Ishikawa (cell line): Measurements from ENCODE around the gene TPM3.
A peak's percentile ranks its signal among the peaks of the same experiment; 100 is the strongest.

Experiments
- CEBPB ChIP-seq: IDR thresholded peaks from 2 replicates; pipeline ENCODE4 v1.6.1; 2012
- CREB1 ChIP-seq: IDR thresholded peaks from 2 replicates; pipeline ENCODE4 v1.6.1; 2012; ENCODE audit warnings: low read depth
- EGR1 ChIP-seq: IDR thresholded peaks from 2 replicates; pipeline ENCODE4 v1.6.1; 2012
- EP300 ChIP-seq: IDR thresholded peaks from 2 replicates; pipeline ENCODE4 v1.6.1; 2012; ENCODE audit warnings: borderline replicate concordance
- FOXM1 ChIP-seq: IDR thresholded peaks from 2 replicates; pipeline ENCODE4 v1.6.1; 2012; ENCODE audit warnings: low read depth, borderline replicate concordance
- MAX ChIP-seq: IDR thresholded peaks from 2 replicates; pipeline ENCODE4 v1.6.1; 2012
- NFIC ChIP-seq: IDR thresholded peaks from 2 replicates; pipeline ENCODE4 v1.6.1; 2012
- RAD21 ChIP-seq: IDR thresholded peaks from 2 replicates; pipeline ENCODE4 v1.6.1; 2012; ENCODE audit warnings: low read depth
- REST ChIP-seq: IDR thresholded peaks from 2 replicates; pipeline ENCODE4 v1.6.1; 2012; ENCODE audit warnings: low read depth, mild to moderate bottlenecking
- TAF1 ChIP-seq: IDR thresholded peaks from 2 replicates; pipeline ENCODE4 v1.6.1; 2012; ENCODE audit warnings: low read depth, mild to moderate bottlenecking
- TCF12 ChIP-seq: IDR thresholded peaks from 2 replicates; pipeline ENCODE4 v1.6.1; 2012; ENCODE audit warnings: low read depth
- TEAD4 ChIP-seq: IDR thresholded peaks from 2 replicates; pipeline ENCODE4 v1.6.1; 2012
- USF1 ChIP-seq: IDR thresholded peaks from 2 replicates; pipeline ENCODE4 v1.6.1; 2012
- YY1 ChIP-seq: IDR thresholded peaks from 2 replicates; pipeline ENCODE4 v1.6.1; 2012; ENCODE audit warnings: low read depth
- ZBTB7A ChIP-seq: IDR thresholded peaks from 2 replicates; pipeline ENCODE4 v1.6.1; 2012; ENCODE audit warnings: low read depth

The TPM3 gene

GRCh38 chr1:154171223-154171583 is 20.7 kb downstream of the TPM3 start:
- TF ChIP-seq MAX (no peak), REST (no peak), TCF12 (no peak), FOXM1 (no peak), NFIC (no peak), TEAD4 (no peak), EGR1 (no peak), USF1 (no peak), CEBPB (no peak), EP300 (no peak)

GRCh38 chr1:154170547-154171222 is 21.2 kb downstream of the TPM3 start:
- no peak for TF ChIP-seq TEAD4
- TF ChIP-seq YY1: no peak
- no peak for TF ChIP-seq CREB1
- TF ChIP-seq RAD21: no peak
- no peak for TF ChIP-seq EP300
- TF ChIP-seq USF1: peak; percentile 64
- TF ChIP-seq EGR1: no peak

- TF ChIP-seq YY1 (no peak), TCF12 (no peak), TEAD4 (no peak), RAD21 (no peak), TAF1 (no peak), NFIC (no peak), MAX (no peak), EP300 (no peak), FOXM1 (no peak), CREB1 (no peak), EGR1 (no peak)
These were observed 24.4 kb downstream of the TPM3 start for GRCh38 chr1:154167461-154167860.

GRCh38 chr1:154166207-154166606 is 25.7 kb downstream of the TPM3 start:
- TF ChIP-seq TCF12: no peak
- no peak for TF ChIP-seq TAF1
- no peak for TF ChIP-seq REST
- TF ChIP-seq EP300: no peak
- TF ChIP-seq NFIC: no peak
- no peak for TF ChIP-seq CREB1
- TF ChIP-seq USF1: no peak
- TF ChIP-seq RAD21: no peak
- TF ChIP-seq YY1: no peak
- TF ChIP-seq TEAD4: no peak
- no peak for TF ChIP-seq MAX
- TF ChIP-seq ZBTB7A: no peak
- no peak for TF ChIP-seq EGR1
- TF ChIP-seq CEBPB: no peak
- no peak for TF ChIP-seq FOXM1

GRCh38 chr1:154159554-154159953 is 32.3 kb downstream of the TPM3 start:
- TF ChIP-seq YY1 (no peak), ZBTB7A (no peak), NFIC (no peak), EGR1 (no peak), EP300 (no peak), CREB1 (no peak), USF1 (no peak), TEAD4 (no peak), TAF1 (no peak), TCF12 (no peak), FOXM1 (no peak), RAD21 (no peak), CEBPB (no peak), MAX (no peak), REST (no peak)
